ENCODE data around the gene PLP1. TPM values are rescaled to one million over a fixed set of nuclear protein-coding genes. Genes with fewer than 3 reads are reported as not detected.

PLP1 gene
- total RNA-seq, 1 donor from 2014 or later = 9.6 TPM

- Mint-ChIP-seq H3K27ac (ENCODE audit: unreplicated experiment) (no peak overlapping the region), H3K4me3 (ENCODE audit: unreplicated experiment) (no peak overlapping the region), H3K9me3 (ENCODE audit: unreplicated experiment) (no peaks in the 10 kb centered on the region), H3K27me3 (ENCODE audit: unreplicated experiment) (no peaks in the 10 kb centered on the region), H3K4me1 (ENCODE audit: unreplicated experiment) (peaks cover 5% of the 10 kb centered on the region), H3K36me3 (ENCODE audit: low read depth, unreplicated experiment) (no peaks in the 10 kb centered on the region)
- TF ChIP-seq, protein P1, sequence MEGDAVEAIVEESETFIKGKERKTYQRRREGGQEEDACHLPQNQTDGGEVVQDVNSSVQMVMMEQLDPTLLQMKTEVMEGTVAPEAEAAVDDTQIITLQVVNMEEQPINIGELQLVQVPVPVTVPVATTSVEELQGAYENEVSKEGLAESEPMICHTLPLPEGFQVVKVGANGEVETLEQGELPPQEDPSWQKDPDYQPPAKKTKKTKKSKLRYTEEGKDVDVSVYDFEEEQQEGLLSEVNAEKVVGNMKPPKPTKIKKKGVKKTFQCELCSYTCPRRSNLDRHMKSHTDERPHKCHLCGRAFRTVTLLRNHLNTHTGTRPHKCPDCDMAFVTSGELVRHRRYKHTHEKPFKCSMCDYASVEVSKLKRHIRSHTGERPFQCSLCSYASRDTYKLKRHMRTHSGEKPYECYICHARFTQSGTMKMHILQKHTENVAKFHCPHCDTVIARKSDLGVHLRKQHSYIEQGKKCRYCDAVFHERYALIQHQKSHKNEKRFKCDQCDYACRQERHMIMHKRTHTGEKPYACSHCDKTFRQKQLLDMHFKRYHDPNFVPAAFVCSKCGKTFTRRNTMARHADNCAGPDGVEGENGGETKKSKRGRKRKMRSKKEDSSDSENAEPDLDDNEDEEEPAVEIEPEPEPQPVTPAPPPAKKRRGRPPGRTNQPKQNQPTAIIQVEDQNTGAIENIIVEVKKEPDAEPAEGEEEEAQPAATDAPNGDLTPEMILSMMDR (IDR thresholded peaks at IDR 0.05; ENCODE audit: unreplicated experiment) = no peak
- DNase-seq (ENCODE audit: low spot score) = no peak
These were observed 3.2 kb upstream of the PLP1 start for GRCh38 chrX:103773445-103773844.

DNA sequence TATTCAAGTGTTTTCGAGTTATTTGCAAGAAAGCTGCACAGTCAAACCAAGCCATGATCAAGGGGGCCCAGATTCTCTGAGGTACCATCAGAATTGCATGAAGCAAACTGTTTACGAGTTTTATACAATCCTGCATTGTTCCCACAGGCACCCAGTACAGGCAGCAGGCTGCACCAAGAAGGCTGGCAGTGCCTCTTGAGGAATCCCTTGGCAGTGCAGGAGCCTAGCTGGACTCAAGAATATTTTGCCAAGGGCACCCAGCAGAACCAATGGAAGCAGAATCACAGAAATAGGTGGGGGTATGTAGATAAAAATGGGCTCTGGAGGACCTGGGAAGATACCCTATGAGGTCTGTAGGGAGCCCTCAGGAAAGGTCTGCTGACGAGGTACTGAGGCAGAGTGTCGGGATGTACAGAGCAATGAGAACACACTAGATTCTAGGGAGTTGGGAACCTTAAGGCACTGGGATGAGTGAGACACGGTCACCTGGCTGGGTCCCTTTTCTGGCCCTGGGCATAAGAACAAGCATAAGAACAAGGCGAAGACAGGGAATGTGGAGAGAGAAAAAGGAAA, 2.5 kb upstream of the PLP1 start:
- H3K9me3 Mint-ChIP-seq (ENCODE audit: unreplicated experiment) = no peaks in the 10 kb centered on the region
- no peaks in the 10 kb centered on the region for H3K27me3 Mint-ChIP-seq (ENCODE audit: unreplicated experiment)
- no peaks in the 10 kb centered on the region for H3K36me3 Mint-ChIP-seq (ENCODE audit: low read depth, unreplicated experiment)
- no peak overlapping the region for H3K4me3 Mint-ChIP-seq (ENCODE audit: unreplicated experiment)
- peaks cover 11% of the 10 kb centered on the region for H3K4me1 Mint-ChIP-seq (ENCODE audit: unreplicated experiment)
- H3K27ac Mint-ChIP-seq (ENCODE audit: unreplicated experiment) = no peak overlapping the region
- TF ChIP-seq, protein P1 (IDR thresholded peaks at IDR 0.05; ENCODE audit: unreplicated experiment) = no peak
- DNase-seq (ENCODE audit: low spot score) = no peak

DNA sequence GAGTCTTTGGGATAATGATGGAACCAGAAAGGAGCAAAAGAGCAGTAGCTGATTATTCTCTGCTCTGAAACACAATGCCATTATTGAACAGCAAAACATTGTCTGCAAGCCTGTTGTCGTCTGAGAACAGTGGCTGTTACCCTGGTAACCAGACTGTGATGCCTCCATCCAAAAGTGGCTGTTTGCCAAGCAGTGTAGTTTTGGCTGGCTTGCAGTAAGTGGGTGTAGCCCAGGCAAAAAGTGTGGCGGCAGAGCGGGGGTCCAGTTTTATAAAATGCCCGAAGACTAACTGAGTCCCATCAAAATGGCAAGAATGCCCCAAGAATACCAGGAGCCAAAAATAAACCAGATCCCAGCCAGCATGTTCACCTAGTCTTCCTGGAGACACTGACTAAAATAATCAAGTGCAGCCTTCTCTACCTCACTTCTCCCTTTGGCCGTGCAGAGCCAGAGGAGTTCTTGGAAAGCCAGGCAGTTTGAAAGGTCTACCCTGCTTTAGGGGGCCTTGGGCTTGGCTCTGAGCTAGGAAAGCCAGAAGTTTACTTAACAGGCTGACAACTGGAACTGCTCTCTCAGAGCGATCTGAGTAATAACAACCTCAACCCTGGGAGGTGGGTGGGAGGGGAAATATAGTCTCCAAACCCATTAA, 2.6 kb downstream of the PLP1 start:
- peaks cover 22% of the 10 kb centered on the region for H3K4me1 Mint-ChIP-seq (ENCODE audit: unreplicated experiment)
- DNase-seq (ENCODE audit: low spot score) = no peak
- TF ChIP-seq, protein P1 (IDR thresholded peaks at IDR 0.05; ENCODE audit: unreplicated experiment) = no peak
- no peak overlapping the region for H3K27ac Mint-ChIP-seq (ENCODE audit: unreplicated experiment)
- no peaks in the 10 kb centered on the region for H3K36me3 Mint-ChIP-seq (ENCODE audit: low read depth, unreplicated experiment)
- H3K4me3 Mint-ChIP-seq (ENCODE audit: unreplicated experiment) = no peak overlapping the region
- no peaks in the 10 kb centered on the region for H3K27me3 Mint-ChIP-seq (ENCODE audit: unreplicated experiment)
- H3K9me3 Mint-ChIP-seq (ENCODE audit: unreplicated experiment) = no peaks in the 10 kb centered on the region

DNA sequence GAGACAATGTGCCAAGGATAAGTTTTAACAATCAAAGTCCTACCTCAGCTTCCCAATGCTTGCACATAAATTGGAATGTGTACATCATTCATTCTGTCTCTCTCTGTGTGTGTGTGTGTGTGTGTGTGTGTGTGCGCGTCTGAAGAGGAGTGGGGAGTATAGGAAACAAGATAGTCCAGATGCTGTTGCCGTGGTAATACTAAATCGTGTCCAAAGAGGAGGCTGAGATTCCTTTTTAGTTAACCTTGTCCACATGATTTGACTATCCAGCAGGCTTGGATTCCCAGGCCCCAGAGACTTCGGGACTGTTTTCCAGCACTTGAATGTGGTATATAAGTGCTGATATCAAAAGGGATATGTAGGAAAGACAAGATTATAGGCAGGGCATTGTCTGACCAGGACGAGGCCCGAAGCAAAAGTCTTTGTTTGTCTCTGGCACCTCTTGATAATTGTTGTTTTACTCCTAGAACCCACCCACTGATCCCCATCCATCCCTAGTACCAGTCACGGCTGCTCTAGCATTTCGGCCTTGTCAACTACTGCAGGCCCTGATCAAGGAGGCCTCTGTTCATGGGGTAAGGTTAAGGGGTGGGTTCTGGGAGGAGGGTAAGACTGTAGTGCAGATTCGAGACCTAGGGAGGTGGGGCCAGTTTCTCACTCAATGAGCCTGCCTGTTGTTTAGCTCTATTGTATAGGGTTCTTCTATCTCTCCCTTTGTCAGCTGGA, 3.9 kb downstream of the PLP1 start:
- Mint-ChIP-seq H3K9me3 (ENCODE audit: unreplicated experiment) (no peaks in the 10 kb centered on the region), H3K27ac (ENCODE audit: unreplicated experiment) (peak overlapping the region; percentile 48), H3K27me3 (ENCODE audit: unreplicated experiment) (no peaks in the 10 kb centered on the region), H3K4me3 (ENCODE audit: unreplicated experiment) (no peak overlapping the region), H3K4me1 (ENCODE audit: unreplicated experiment) (peaks cover 22% of the 10 kb centered on the region), H3K36me3 (ENCODE audit: low read depth, unreplicated experiment) (no peaks in the 10 kb centered on the region)
- TF ChIP-seq, protein P1 (IDR thresholded peaks at IDR 0.05; ENCODE audit: unreplicated experiment) = no peak
- DNase-seq (ENCODE audit: low spot score) = no peak

GRCh38 chrX:103781062-103781402, 4.4 kb downstream of the PLP1 start:
- no peaks in the 10 kb centered on the region for H3K36me3 Mint-ChIP-seq (ENCODE audit: low read depth, unreplicated experiment)
- H3K4me3 Mint-ChIP-seq (ENCODE audit: unreplicated experiment) = no peak overlapping the region
- TF ChIP-seq, protein P1 (IDR thresholded peaks at IDR 0.05; ENCODE audit: unreplicated experiment) = no peak
- no peak for DNase-seq (ENCODE audit: low spot score)
- no peak overlapping the region for H3K27ac Mint-ChIP-seq (ENCODE audit: unreplicated experiment)
- H3K9me3 Mint-ChIP-seq (ENCODE audit: unreplicated experiment) = no peaks in the 10 kb centered on the region
- no peaks in the 10 kb centered on the region for H3K27me3 Mint-ChIP-seq (ENCODE audit: unreplicated experiment)
- peaks cover 22% of the 10 kb centered on the region for H3K4me1 Mint-ChIP-seq (ENCODE audit: unreplicated experiment)

Data from endothelial cell (in vitro differentiated cells).